K562 (cell line): Measurements from ENCODE around the gene RNU2-63P. TPM values are rescaled to one million over a fixed set of nuclear protein-coding genes. Genes with fewer than 3 reads are reported as not detected.
A peak's percentile ranks its signal among the peaks of the same experiment; 100 is the strongest.

Experiments
- MAFK ChIP-seq: IDR thresholded peaks from 2 replicates; pipeline ENCODE4 v1.6.1; 2011; ENCODE audit warnings: low read length, improper control_type of control experiment
- SP2 ChIP-seq: IDR thresholded peaks from 2 replicates; pipeline ENCODE4 v1.6.1; 2011; ENCODE audit warnings: mild to moderate bottlenecking, low read depth, low read length, moderate library complexity; ENCODE audit not compliant: poor library complexity, severe bottlenecking; ENCODE audit errors: extremely low read depth
- SRSF7 ChIP-seq: fragments of 200-400 bp; formaldehyde crosslinking; optimal IDR thresholded peaks from 2 replicates; pipeline ENCODE3; 2017; ENCODE audit warnings: mild to moderate bottlenecking, low read depth, low read length
- polyA plus RNA-seq, 8 experiments: library from polyadenylated mRNA; depleted of rRNA in 4 of 8; stranded (reverse) in 5 of 8; unstranded in 3 of 8; fragments of >200 nt; fragmentation: Nextera tagmentation in 2 of 8; fragmentation: Illumina TruSeq in 1 of 8; extraction: Ambion mirVana in 2 of 8; extraction: Trizol in 1 of 8; gene quantifications; 2 replicates each; pipeline versions ENCODE4 v1.2.1 to v1.2.3, GENCODE V29; 2011 to 2014; ENCODE audit warnings: inconsistent platforms in 1 of 8, missing spikeins in 1 of 8
- total RNA-seq, 7 experiments: library from RNA; depleted of rRNA in 6 of 7; stranded (reverse); fragments of >200 nt in 6 of 7; fragmentation: Illumina TruSeq in 2 of 7; extraction: Trizol in 2 of 7; gene quantifications; 2 replicates each; pipeline versions ENCODE4 v1.2.1 to v1.2.3, GENCODE V29; 2011 to 2021; ENCODE audit warnings: low replicate concordance in 1 of 7
- TF ChIP-seq, protein P1 (sequence below), 2 experiments: fragments of 250-450 bp in 1 of 2; fragments of 450-650 bp in 1 of 2; sonication (Bioruptor Pico) in 1 of 2; IDR thresholded peaks; 2 replicates each; pipeline versions ENCODE4 v1.6.1 to v1.8.0; 2016 to 2021; ENCODE audit warnings: mild to moderate bottlenecking in 2 of 2, moderate library complexity in 2 of 2, missing compliant biosample characterization in 1 of 2, missing genetic modification characterization in 1 of 2
- TF ChIP-seq, protein P2 (sequence below): fragments of 250-450 bp; sonication (Bioruptor Pico); IDR thresholded peaks from 2 replicates; pipeline ENCODE4 v1.9.0; 2021; ENCODE audit warnings: mild to moderate bottlenecking, inconsistent platforms
- TF ChIP-seq, protein P3 (sequence below): fragments of 200-600 bp; sonication (generic); IDR thresholded peaks from one replicate; pipeline ENCODE4 v1.6.1; 2012; ENCODE audit warnings: mild to moderate bottlenecking, low read depth, low read length, inconsistent platforms
- TF ChIP-seq, protein P4 (sequence below): fragments of 250-450 bp; sonication (Bioruptor Pico); IDR thresholded peaks from 2 replicates; pipeline ENCODE4 v1.4.0; 2020; ENCODE audit warnings: mild to moderate bottlenecking, moderate library complexity, borderline replicate concordance

The RNU2-63P gene
- total and polyA plus RNA-seq, 9 of the 15 experiments (the other 6 are each of a cell fraction or from before 2014, with no cell fraction given), result 5.8 to 253 (median 169) TPM; not detected in 4

DNA sequence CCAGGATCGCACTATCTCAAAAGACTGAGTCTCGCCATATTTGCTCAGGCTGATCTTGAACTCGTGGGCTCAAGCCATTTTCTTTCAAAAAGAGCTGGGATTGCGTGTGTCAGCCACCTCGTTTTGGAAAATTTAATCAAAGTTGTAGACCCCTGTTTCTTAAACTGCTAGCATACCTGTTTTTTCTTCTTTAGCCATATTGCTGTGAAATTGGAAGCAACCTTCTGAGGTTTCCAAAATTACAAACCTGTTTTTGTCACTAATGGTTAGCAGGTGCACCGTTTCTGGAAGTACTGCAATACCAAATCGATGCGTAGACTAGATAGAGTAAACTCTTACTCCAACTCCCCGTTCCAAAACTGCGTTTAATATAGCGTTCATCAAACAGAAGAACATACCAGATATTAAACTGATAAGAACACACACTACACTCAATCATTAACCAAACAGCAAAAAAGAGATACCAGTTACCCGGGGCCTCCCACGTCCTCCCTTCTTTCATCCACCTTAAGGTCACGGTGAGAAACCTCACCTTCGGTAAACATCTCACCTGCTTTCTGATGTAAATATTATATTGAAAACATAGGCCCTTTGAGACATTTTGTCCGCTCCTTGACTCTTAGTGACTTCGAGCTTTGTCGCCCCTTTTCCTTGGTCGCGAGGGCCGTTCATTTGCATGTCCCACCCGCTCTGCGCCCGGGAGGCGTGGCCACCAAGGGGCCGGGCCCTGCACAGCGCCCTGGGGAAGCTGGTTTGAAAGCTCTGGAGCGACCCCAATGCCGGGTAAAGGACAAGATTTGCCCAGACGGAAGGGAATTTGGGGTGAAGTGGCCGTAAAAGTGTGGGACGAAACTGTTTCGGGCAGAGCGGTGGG lies at the start of gene RNU2-63P (continued):
- TF ChIP-seq, protein P1, sequence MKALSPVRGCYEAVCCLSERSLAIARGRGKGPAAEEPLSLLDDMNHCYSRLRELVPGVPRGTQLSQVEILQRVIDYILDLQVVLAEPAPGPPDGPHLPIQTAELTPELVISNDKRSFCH (CRISPR knock-in tag; IDR thresholded peaks at IDR 0.05), result no peak
- TF ChIP-seq, protein P1 (tag; IDR thresholded peaks at IDR 0.05), result peak; percentile 70; the same call in 1 of the 2 replicates
- TF ChIP-seq, protein P2, sequence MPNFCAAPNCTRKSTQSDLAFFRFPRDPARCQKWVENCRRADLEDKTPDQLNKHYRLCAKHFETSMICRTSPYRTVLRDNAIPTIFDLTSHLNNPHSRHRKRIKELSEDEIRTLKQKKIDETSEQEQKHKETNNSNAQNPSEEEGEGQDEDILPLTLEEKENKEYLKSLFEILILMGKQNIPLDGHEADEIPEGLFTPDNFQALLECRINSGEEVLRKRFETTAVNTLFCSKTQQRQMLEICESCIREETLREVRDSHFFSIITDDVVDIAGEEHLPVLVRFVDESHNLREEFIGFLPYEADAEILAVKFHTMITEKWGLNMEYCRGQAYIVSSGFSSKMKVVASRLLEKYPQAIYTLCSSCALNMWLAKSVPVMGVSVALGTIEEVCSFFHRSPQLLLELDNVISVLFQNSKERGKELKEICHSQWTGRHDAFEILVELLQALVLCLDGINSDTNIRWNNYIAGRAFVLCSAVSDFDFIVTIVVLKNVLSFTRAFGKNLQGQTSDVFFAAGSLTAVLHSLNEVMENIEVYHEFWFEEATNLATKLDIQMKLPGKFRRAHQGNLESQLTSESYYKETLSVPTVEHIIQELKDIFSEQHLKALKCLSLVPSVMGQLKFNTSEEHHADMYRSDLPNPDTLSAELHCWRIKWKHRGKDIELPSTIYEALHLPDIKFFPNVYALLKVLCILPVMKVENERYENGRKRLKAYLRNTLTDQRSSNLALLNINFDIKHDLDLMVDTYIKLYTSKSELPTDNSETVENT (CRISPR knock-in tag), result peak; percentile 98
- TF ChIP-seq MAFK, result no peak; the same call in 1 of the 2 replicates
- TF ChIP-seq, protein P3, sequence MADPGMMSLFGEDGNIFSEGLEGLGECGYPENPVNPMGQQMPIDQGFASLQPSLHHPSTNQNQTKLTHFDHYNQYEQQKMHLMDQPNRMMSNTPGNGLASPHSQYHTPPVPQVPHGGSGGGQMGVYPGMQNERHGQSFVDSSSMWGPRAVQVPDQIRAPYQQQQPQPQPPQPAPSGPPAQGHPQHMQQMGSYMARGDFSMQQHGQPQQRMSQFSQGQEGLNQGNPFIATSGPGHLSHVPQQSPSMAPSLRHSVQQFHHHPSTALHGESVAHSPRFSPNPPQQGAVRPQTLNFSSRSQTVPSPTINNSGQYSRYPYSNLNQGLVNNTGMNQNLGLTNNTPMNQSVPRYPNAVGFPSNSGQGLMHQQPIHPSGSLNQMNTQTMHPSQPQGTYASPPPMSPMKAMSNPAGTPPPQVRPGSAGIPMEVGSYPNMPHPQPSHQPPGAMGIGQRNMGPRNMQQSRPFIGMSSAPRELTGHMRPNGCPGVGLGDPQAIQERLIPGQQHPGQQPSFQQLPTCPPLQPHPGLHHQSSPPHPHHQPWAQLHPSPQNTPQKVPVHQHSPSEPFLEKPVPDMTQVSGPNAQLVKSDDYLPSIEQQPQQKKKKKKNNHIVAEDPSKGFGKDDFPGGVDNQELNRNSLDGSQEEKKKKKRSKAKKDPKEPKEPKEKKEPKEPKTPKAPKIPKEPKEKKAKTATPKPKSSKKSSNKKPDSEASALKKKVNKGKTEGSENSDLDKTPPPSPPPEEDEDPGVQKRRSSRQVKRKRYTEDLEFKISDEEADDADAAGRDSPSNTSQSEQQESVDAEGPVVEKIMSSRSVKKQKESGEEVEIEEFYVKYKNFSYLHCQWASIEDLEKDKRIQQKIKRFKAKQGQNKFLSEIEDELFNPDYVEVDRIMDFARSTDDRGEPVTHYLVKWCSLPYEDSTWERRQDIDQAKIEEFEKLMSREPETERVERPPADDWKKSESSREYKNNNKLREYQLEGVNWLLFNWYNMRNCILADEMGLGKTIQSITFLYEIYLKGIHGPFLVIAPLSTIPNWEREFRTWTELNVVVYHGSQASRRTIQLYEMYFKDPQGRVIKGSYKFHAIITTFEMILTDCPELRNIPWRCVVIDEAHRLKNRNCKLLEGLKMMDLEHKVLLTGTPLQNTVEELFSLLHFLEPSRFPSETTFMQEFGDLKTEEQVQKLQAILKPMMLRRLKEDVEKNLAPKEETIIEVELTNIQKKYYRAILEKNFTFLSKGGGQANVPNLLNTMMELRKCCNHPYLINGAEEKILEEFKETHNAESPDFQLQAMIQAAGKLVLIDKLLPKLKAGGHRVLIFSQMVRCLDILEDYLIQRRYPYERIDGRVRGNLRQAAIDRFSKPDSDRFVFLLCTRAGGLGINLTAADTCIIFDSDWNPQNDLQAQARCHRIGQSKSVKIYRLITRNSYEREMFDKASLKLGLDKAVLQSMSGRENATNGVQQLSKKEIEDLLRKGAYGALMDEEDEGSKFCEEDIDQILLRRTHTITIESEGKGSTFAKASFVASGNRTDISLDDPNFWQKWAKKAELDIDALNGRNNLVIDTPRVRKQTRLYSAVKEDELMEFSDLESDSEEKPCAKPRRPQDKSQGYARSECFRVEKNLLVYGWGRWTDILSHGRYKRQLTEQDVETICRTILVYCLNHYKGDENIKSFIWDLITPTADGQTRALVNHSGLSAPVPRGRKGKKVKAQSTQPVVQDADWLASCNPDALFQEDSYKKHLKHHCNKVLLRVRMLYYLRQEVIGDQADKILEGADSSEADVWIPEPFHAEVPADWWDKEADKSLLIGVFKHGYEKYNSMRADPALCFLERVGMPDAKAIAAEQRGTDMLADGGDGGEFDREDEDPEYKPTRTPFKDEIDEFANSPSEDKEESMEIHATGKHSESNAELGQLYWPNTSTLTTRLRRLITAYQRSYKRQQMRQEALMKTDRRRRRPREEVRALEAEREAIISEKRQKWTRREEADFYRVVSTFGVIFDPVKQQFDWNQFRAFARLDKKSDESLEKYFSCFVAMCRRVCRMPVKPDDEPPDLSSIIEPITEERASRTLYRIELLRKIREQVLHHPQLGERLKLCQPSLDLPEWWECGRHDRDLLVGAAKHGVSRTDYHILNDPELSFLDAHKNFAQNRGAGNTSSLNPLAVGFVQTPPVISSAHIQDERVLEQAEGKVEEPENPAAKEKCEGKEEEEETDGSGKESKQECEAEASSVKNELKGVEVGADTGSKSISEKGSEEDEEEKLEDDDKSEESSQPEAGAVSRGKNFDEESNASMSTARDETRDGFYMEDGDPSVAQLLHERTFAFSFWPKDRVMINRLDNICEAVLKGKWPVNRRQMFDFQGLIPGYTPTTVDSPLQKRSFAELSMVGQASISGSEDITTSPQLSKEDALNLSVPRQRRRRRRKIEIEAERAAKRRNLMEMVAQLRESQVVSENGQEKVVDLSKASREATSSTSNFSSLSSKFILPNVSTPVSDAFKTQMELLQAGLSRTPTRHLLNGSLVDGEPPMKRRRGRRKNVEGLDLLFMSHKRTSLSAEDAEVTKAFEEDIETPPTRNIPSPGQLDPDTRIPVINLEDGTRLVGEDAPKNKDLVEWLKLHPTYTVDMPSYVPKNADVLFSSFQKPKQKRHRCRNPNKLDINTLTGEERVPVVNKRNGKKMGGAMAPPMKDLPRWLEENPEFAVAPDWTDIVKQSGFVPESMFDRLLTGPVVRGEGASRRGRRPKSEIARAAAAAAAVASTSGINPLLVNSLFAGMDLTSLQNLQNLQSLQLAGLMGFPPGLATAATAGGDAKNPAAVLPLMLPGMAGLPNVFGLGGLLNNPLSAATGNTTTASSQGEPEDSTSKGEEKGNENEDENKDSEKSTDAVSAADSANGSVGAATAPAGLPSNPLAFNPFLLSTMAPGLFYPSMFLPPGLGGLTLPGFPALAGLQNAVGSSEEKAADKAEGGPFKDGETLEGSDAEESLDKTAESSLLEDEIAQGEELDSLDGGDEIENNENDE, result no peak
- TF ChIP-seq SP2, result no peak
- no peak for TF ChIP-seq SRSF7
- TF ChIP-seq, protein P4, sequence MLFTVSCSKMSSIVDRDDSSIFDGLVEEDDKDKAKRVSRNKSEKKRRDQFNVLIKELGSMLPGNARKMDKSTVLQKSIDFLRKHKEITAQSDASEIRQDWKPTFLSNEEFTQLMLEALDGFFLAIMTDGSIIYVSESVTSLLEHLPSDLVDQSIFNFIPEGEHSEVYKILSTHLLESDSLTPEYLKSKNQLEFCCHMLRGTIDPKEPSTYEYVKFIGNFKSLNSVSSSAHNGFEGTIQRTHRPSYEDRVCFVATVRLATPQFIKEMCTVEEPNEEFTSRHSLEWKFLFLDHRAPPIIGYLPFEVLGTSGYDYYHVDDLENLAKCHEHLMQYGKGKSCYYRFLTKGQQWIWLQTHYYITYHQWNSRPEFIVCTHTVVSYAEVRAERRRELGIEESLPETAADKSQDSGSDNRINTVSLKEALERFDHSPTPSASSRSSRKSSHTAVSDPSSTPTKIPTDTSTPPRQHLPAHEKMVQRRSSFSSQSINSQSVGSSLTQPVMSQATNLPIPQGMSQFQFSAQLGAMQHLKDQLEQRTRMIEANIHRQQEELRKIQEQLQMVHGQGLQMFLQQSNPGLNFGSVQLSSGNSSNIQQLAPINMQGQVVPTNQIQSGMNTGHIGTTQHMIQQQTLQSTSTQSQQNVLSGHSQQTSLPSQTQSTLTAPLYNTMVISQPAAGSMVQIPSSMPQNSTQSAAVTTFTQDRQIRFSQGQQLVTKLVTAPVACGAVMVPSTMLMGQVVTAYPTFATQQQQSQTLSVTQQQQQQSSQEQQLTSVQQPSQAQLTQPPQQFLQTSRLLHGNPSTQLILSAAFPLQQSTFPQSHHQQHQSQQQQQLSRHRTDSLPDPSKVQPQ, result no peak
